ENCODE results near the gene NRP1. TPM values are rescaled to one million over a fixed set of nuclear protein-coding genes. Genes with fewer than 3 reads are reported as not detected.

NRP1 gene
- total and polyA plus RNA-seq, 9 donors, result 39.6 to 134 (median 67.2) TPM

GRCh38 chr10:33381451-33382215 lies 47.2 kb upstream of the NRP1 start:
- H3K9me3 ChIP-seq, result no peaks in the 10 kb centered on the region
- no peaks in the 10 kb centered on the region for H3K36me3 ChIP-seq
- 46 to 48% (median 47%) methylated on average over 12 of the region's 12 CpGs for WGBS, 3 donors
- H3K27ac ChIP-seq, result no peak overlapping the region
- DNase-seq, result no peak
- no peak overlapping the region for H3K4me3 ChIP-seq
- intact Hi-C loops (cut with DNase I), result no loop called here
- H3K27me3 ChIP-seq, result no peaks in the 10 kb centered on the region
- peaks cover 5% of the 10 kb centered on the region for H3K4me1 ChIP-seq (ENCODE audit: insufficient read depth)
- TF ChIP-seq POLR2A (IDR thresholded peaks at IDR 0.05), result no peak
- TF ChIP-seq CTCF (IDR thresholded peaks at IDR 0.05), result no peak

DNA sequence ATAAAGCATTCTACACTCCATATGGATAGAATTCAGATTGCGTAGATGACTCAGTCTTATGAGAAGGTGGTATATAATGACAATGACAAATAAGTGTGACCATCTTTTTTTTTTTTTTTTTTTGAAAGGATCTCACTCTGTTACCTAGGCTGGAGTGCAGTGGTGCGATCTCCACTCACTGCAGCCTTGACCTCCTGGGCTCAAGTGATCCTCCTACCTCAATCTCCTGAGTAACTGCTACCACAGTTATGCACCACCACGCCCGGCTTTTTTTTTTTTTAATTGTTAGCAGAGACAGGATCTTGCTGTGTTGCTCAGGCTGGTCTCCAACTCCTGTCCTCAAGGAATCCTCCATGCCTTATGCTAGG lies 43.2 kb upstream of the NRP1 start:
- H3K27me3 ChIP-seq, result no peaks in the 10 kb centered on the region
- no peaks in the 10 kb centered on the region for H3K36me3 ChIP-seq
- H3K9me3 ChIP-seq, result no peaks in the 10 kb centered on the region
- TF ChIP-seq EP300 (IDR thresholded peaks at IDR 0.05), result no peak
- TF ChIP-seq CTCF (IDR thresholded peaks at IDR 0.05), result no peak
- TF ChIP-seq POLR2A (IDR thresholded peaks at IDR 0.05), result no peak
- no peak overlapping the region for H3K27ac ChIP-seq
- H3K4me1 ChIP-seq (ENCODE audit: insufficient read depth), result peaks cover 5% of the 10 kb centered on the region
- H3K4me3 ChIP-seq, result no peak overlapping the region
- no peak for DNase-seq
- 66 to 87% (median 68%) methylated on average over 4 of the region's 4 CpGs for WGBS, 3 donors
- intact Hi-C loops (cut with DNase I), result no loop called here

DNA sequence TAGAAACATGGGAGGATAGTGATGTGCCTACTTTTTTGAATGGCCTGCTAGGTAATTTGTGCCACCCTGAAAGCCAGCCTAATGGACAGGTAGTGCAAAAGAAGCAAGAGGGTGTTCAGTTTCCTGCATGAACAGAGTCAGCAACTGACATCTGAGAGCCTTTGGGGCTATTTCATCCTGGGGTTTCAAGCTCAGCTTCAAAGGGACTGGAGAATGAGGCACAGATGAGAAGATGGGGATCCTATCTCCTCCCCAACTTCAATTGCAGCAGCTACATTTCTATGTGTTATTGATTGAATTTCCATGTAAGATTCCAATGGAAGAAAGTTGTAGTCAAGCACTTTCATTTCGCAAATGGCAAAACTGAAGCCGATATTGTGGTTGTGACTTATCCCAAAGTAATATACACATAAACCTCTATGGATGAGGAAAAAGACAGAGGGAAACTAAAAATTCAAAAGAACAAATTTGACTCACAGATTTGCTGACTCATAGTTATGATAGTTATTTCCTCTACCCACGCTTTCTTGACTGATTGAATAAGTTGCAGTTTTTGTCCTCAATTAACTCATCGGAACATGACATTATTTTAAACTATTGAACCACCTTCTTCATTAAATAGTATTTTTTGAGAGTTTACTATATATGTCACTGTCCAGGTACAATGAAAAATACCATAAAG lies 42.6 kb upstream of the NRP1 start:
- Histone ChIP-seq H3K27ac (no peak overlapping the region), H3K36me3 (no peaks in the 10 kb centered on the region), H3K27me3 (no peaks in the 10 kb centered on the region), H3K4me1 (ENCODE audit: insufficient read depth) (peaks cover 3% of the 10 kb centered on the region), H3K4me3 (no peak overlapping the region), H3K9me3 (no peaks in the 10 kb centered on the region)
- TF ChIP-seq EP300 (IDR thresholded peaks at IDR 0.05), result no peak
- no peak for TF ChIP-seq POLR2A (IDR thresholded peaks at IDR 0.05)
- no peak for TF ChIP-seq CTCF (IDR thresholded peaks at IDR 0.05)
- intact Hi-C loops (cut with DNase I), result no loop called here
- 35 to 45% (median 38%) methylated on average over 4 of the region's 4 CpGs for WGBS, 3 donors
- no peak for DNase-seq

DNA sequence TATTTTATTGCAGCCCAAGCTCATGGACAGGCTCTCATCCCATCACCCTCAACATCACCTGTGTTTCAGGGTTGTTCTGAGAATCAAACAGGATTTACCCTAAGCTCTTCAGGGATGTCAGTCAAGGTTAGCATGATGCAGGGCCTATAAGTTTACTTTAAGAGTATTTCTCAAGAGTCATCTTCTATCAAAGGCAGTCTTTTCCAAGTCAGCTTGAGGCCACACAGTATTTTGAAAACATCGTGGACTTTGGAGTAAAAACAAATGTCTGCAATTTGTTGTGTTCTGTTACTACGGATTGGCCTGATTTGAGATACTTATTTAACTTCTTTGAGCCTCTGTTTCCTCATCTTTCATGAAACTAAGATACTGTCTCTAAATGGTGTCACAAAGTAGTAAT lies 42.0 kb upstream of the NRP1 start:
- Histone ChIP-seq H3K27ac (no peak overlapping the region), H3K4me1 (ENCODE audit: insufficient read depth) (no peaks in the 10 kb centered on the region), H3K9me3 (no peaks in the 10 kb centered on the region), H3K27me3 (no peaks in the 10 kb centered on the region), H3K4me3 (no peak overlapping the region), H3K36me3 (no peaks in the 10 kb centered on the region)
- 18 to 49% (median 27%) methylated on average over 2 of the region's 2 CpGs for WGBS, 3 donors
- TF ChIP-seq CTCF (IDR thresholded peaks at IDR 0.05), result no peak
- TF ChIP-seq EP300 (IDR thresholded peaks at IDR 0.05), result no peak
- no peak for TF ChIP-seq POLR2A (IDR thresholded peaks at IDR 0.05)
- DNase-seq, result no peak
- intact Hi-C loops (cut with DNase I), result no loop called here
